Glomerular visceral epithelial cell (primary cell): ENCODE results near the gene TNK1.
"Not testable (repeated sequence)": the region's sequence is repeated elsewhere in the genome, so short reads cannot be mapped to it uniquely, and the experiment has no call there.

Source experiments
- DNase-seq: peaks from one replicate; pipeline ENCODE4 v3.0.0-alpha.2; 2016; ENCODE audit errors: extremely low spot score

TNK1 gene

DNA sequence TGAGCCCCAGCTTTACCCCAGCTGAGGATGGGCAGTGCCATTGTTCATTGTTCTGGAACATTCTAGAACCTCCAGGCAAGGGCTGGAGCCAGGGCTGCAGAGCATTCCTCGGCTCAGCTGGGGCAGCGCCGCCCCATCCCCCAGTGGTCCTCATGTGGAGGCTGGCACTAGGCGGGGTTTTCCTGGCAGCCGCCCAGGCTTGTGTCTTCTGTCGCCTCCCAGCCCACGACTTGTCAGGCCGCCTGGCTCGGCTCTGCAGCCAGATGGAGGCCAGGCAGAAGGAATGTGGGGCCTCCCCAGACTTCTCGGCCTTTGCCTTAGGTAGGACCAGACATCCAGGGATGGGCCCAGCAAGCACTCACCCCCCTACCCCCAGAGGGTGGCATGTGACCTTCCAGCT is 25.8 kb upstream of the TNK1 start, which contains the start of gene TMEM95:
Gene TMEM95, plus strand, starts transcription at position 104 of the 400 bp plus-strand sequence. Its CDS starts 49 bp downstream, at position 153.
- peak; percentile 53 for DNase-seq

DNA sequence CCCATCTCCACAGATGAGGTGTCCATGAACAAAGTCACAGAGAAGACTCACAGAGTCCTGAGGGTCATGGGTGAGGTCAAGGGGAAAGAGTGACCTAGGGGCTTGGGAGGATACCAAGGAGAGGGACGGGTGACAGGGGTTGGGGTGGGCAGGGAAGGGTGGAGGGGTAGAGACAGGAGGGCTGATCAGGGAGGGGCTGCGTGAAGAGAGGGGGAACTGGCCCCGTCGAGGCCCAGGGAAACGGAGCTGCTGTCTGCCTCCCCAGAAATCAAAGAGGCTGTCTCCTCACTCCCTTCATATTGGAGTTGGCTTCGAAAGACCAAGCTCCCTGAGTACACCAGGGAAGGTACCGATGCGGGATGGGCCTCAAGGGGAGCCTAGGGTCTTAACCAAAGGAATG is 25.3 kb upstream of the TNK1 start:
- no peak for DNase-seq

DNA sequence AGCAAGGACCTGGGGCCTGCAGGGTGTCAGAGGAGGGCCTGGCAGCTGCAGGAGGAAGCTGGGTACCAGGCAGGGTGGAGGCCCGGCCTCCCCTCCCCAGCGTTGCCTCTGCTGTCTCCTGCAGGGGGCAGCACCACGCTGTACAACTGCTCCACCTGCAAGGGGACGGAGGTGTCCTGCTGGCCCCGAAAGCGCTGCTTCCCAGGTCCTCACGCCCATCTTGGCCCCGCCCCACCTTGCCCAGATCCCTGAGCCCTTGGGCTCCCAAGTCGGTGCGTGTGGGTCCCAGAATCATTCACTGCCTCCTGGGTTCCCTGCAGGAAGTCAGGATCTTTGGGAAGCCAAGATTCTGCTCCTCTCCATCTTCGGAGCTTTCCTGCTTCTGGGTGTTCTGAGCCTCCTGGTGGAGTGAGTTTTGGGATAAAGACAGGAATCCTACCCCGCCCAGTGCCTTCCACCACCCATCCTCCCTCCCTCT is 24.8 kb upstream of the TNK1 start:
- peak; percentile 75 for DNase-seq

DNA sequence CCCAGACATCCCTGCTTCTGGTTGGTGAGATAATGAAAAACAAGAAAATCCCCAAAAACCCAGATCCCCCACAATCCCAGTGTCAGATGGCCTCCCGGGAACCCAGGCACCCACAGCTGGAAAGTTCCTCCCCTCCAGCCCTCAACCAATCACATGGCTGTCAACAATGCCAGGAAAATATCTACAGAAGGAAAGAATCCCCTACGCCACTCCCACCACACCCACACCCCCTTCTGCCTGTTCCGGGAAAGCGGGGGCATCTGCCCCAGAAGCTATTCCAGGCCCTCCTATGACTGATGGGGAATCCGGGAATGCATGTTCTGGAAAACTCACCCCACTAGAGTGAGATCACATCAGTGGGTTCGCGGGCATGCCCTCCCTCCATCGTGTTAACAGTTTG is 24.1 kb upstream of the TNK1 start:
- no peak for DNase-seq

DNA sequence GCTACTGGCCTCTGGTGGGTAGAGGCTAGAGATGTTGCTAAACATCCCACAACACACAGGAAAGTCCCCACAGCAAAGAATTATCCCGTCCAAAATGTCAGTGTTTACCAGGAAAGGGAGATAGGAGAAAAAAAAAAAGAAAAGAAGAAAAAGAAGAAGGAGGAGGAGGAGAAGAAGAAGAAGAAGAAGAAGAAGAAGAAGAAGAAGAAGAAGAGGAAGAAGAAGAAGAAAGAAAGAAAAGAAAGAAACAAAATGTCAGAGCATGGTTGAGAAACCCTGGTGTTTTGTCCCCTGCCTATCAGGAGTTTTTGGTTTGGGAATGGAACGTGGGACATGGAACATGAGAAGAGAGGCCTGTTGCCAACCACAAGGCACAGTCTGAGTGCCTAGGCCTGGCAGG is 23.5 kb upstream of the TNK1 start:
- DNase-seq: no peak

DNA sequence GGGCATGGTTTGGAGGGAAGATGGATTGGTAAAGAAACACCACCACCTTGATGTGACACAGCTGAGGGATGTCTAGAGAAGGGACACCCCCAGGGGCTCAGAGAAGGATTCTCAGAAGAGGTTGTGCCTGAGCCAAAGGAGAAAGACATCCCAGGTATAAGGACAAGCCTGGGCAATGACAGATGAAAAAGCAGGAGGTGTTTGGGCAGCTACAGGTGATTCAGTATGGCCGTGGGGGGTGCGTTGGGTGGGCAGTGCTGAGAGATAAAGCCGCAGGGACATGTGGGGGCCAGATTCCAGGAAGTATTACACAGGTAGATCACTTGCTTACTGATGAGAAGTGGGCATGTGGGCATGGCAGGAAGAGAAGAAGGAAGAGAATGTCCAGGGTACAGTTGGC is 19.0 kb upstream of the TNK1 start:
- DNase-seq: no peak

DNA sequence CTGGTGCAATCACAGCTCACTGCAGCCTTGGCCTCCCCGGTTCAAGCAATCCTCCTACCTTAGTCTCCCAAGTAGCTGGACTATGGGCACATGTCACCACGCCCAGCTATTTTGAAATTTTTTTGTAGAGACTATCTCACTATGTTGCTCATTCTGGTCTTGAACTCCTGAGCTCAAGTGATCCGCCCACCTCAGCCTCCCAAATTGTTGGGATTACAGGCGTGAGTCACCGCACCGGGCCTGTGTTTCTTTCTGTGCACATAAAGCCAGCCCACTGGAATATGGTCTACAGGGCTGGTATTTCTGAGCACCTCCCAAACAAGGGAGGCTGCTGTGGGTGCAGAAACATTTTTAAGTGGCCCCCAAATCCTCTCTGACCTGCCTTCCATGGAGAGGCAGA is 17.6 kb upstream of the TNK1 start:
- no peak for DNase-seq

DNA sequence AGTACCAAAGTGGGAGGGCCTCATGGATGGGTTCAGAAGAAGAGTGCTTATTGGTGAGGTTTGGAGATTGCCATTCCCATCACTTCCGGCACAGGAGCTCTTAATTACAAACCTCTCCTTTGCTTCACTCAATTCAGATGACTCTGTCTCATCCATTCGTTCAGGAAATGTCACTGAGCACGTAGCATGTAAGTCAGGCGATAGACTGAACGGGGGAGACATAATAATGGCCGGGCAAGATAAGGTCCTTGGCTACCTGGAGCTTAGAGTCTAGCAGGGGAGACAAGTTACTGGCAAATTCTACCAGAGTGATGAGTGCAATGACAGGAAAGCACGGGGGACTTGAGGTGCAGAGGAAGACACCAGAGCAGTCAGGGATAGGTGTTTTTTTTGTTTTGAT is 14.9 kb upstream of the TNK1 start:
- not testable (repeated sequence) for DNase-seq

DNA sequence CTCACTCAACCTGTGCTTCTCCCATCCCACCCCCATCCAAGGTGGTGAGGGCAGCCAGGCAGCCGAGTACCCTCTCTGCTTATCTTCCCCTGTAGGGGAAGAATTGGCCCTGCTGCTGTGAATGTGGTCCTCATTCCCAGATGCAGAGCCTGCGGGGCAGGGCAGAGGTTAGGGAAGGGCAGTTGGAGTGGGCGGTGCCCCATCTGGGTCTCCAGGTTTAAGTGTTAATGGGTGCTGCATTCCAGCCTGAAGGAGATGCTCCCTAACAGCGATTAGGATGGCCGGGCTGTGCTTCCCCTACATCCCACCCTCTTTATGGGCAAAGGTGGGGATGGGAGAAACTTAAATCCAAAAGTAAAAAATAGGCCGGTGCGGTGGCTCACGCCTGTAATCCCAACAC is 13.8 kb upstream of the TNK1 start:
- DNase-seq: no peak

DNA sequence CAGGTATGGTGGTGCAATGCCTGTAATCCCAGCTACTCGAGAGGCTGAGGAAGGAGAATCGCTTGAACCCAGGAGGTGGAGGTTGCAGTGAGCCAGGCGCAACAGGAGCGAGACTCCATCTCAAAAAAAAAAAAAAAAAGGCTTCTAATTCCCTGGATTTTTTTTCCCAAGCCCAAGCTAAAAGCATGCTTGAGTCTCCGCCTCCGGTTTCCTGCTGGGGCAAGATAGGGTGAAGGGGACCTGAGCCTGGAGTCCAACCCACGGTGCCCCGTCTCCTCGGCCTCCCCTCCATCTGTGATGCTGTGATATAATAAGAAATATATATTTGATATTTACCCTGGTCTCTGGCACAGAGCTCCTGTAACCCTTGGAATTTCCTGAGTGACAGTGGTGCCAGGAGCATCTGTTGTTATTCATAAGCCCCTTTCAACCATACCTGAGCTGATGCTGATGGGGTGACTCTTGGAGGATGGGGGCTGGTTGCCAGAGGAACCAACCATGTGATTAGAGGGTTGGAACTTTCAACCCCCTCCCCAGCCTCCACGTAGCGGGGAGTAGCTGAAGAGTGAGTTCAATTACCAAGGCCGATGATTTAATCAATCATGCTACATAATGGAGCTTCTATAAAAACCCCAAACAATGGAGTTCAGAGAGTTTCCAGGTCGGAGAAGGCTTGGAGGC is 12.8 kb upstream of the TNK1 start:
- no peak for DNase-seq

DNA sequence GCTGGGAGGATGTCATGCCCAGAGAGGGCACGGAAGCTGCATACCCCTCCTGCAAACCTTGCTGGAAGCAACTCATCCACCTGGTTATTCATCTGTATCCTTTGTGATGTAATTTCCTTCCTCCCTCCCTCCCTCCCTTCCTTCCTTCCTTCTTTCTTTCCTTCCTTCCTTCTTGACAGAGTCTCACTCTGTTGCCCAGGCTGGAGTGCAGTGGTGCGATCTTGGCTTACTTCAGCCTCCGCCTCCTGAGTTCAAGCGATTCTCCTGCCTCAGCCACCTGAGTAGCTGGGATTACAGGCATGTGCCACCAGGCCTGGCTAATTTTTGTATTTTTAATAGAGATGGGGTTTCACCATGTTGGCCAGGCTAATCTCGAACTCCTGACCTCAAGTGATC is 12.3 kb upstream of the TNK1 start:
- not testable (repeated sequence) for DNase-seq

DNA sequence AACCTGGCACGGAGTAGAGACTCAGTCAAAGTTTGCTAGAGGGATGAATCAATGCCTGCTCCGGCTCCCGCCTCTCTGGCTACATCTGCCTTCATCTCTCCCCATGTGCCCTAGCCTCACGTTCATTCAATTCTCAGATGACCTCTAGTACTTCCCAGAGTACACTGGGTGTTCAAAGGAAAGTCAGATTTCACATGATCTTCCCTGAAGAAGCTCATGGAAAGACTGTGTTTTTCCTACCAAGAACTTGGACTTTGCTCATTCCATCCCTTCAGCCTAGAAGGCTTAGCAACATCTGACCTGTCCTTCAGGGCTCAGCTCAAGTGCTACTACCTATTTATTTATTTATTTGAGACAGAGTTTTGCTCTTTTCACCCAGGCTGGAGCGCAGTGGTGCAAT is 11.1 kb upstream of the TNK1 start:
- no peak for DNase-seq

DNA sequence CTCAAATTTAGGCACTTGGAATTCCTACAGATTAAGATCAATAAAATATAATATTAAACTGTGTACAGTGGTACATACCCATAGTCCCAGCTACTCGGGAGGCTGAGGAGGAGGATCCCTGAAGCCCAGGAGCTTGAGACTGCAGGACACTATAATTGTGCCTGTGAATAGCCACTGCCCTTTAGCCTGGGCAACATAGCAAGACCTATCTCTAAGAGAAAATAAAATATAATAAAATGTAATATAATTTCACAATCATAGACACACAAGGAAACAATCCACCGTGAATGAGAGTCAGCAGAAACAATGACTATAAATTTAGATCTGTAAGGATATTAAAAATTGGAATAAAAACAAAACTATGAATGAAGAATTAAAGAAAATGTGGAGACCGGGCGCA is 10.0 kb upstream of the TNK1 start:
- no peak for DNase-seq

DNA sequence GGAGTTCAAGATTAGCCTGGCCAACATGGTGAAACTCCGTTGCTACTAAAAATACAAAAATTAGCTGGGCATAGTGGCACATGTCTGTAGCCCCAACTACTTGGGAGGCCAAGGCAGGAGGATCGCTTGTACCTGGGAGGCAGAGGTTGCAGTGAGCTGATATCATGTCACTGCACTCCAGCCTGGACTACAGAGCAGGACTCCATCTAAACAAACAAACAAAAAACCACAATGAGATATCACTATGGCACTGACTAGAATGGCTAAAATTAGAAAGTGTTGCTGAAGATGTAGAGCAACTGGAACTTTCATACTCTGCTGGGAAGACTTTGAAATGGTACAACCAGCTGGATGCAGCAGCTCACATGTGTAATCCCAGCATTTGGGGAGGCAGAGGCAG is 6.5 kb upstream of the TNK1 start:
- no peak for DNase-seq

DNA sequence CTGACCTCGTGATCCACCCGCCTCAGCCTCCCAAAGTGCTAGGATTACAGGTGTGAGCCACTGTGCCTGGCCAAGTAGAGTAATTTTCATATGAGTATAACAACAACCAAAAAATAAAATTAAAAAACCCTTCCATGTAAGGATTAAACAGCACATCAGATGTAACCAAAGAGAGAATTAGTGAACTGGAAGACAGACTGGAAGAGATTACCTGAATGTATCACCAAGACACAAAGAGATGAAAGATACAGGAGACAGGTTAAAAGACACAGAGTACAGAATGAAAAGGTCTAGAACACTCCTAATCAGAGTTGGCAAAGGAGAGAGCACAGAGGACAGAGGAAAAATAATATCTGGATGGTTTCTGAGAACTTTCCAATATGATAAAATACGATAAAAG is 1.8 kb upstream of the TNK1 start:
- no peak for DNase-seq

DNA sequence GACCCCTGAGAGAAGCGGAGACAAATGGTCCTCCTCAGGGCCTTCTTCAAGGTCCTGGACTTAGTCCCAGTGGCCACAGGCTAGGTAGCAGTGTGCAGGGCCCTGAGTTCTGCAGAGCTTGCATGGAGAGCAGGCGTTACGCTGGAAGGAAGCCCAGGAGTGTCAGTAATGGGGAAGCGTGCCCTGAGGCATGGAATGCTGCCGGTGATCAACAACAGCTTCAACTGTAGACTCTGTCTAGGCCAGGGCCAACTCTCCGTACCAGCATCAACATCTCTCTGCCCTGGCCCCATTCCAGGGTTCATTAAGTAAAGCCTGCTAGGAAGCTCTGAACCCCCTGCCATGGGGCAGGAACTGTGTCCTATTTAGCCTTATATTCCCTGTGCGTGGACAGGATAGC is 568 bp upstream of the TNK1 start:
- peak; percentile 15 for DNase-seq

DNA sequence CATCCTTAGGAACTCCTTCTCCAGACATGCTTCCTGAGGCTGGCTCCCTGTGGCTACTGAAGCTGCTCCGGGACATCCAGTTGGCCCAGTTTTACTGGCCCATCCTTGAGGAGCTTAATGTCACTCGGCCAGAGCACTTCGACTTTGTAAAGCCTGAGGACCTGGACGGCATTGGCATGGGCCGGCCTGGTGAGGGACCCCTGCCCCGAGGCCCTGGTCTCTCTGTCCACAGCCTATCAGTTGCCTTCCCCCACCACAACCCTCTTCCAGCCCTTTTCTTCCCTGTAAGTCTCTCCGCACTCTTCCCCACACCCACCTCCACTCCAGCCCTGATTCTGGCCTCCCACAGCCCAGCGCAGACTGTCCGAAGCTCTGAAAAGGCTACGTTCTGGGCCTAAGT is 2.0 kb downstream of the TNK1 start:
- no peak for DNase-seq

DNA sequence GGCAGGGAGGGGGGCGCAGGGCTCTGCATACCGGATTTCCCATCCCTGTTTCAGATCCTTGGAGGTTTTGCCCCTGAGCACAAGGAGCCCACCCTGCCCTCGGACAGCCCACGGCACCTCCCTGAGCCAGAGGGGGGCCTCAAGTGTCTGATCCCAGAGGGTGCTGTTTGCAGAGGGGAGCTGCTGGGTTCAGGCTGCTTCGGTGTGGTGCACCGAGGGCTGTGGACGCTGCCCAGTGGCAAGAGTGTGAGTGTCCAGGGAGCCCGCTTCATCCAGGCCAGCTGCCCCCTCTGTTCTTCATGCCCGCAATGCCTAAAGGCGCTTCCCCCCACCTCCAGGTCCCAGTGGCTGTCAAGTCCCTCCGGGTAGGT is 2.5 kb downstream of the TNK1 start:
- DNase-seq: no peak

DNA sequence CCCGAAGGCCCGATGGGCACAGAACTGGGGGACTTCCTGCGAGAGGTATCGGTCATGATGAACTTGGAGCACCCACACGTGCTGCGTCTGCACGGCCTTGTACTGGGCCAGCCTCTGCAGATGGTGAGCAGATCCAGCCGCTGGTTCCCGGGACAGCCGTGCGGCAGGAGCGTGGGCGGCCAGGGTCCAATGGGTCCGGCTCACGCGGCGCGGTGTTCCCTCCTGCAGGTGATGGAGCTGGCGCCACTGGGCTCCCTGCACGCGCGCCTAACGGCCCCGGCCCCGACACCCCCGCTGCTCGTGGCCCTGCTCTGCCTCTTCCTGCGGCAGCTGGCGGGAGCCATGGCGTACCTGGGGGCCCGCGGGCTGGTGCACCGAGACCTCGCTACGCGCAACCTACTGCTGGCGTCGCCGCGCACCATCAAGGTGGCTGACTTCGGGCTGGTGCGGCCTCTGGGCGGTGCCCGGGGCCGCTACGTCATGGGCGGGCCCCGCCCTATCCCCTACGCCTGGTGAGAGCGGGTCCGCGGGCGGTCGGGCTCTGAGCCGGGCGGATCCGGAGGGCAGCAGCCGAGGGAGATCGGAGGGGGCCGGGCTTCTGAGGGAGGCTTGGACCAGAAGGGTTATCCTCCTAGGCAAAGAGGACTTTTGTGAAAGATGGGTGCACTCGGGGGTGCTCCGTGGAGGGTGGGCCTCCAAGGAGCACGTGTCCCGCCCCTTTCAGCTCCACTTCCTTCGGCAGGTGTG is 3.0 kb downstream of the TNK1 start:
- no peak for DNase-seq

DNA sequence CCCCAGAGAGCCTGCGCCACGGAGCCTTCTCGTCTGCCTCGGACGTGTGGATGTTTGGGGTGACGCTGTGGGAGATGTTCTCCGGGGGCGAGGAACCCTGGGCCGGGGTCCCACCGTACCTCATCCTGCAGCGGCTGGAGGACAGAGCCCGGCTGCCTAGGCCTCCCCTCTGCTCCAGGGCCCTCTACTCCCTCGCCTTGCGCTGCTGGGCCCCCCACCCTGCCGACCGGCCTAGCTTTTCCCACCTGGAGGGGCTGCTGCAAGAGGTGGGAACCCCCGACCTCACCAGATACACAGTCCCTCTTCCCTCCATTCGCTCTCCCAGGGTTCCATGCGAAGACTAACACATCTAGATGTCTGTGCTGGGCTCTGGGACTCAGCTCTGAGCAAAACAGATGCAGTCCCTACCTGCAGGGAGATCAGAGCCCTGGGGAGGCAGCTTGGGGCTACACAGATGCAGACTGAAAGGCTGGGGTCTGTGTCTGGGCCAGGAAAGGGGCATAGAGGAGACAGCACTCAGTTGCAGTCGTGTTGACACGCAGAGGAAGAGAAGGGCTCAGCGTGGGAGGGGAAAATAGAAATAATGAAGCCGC is 3.7 kb downstream of the TNK1 start:
- DNase-seq: no peak

DNA sequence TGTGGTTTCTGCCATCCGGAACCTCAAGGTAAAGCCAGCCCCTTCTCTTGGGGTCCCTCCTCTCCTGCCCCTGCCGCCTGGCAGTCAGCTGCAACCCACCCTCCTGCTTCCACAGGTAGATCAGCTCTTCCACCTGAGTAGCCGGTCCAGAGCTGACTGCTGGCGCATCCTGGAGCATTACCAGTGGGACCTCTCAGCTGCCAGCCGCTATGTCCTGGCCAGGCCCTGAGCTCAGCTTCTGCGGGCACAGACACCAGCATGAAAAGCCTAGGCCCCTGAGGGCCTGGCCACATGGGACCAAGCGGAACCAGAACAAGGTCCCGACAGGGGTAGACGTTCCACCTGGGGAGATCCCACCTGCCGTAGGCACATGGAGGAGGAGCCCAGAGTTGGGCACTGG is 8.0 kb downstream of the TNK1 start:
- no peak for DNase-seq

DNA sequence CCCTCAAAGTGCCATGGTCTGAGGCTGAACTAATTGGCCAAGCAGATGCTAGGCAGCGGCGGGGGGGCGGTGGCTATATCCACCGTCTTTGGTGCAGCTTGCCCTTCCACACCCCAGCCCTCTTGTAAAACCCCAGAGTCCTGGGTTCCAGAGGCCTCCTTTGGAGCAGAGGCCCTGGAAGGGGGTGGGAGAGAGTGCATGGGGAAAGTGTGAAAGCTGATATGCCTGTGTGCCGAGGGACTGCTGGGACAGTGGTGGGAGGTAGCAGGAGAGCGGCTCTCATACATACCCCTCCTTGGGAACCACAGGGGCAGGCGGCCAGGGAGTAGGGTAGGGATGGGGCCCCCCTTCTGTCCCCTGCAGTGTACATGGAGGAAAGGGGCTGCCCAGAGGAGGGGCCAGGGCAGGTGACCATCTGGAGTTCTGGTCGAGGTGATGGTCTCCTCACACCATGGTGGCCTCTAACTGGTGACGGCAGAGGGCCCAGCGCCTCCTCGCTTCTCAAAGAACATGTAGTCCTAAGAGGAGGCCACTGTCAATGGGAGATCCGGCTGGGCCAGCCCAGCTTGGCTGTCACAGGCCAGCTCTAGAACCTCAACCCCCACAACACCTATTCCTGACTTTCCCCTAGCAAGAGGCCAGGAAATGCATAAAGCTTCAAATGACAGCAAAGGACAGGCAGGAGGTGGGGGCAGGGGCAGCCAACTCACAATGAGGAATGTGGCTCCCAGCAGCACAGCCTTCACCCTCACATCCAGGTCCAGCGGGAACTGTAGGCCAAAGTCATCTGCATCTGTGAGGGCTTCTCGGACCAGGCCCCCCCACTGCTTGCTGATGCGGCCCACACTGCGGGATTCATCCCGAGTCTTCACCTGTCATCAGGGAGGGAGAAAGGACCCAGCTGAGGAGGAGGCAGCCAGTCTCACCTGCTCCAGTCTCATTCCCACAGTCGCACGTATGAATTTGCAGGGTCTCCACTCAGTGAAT is 9.3 kb downstream of the TNK1 start:
- DNase-seq: no peak
